ENCODE data around the gene MCRS1.

MCRS1 gene

DNA sequence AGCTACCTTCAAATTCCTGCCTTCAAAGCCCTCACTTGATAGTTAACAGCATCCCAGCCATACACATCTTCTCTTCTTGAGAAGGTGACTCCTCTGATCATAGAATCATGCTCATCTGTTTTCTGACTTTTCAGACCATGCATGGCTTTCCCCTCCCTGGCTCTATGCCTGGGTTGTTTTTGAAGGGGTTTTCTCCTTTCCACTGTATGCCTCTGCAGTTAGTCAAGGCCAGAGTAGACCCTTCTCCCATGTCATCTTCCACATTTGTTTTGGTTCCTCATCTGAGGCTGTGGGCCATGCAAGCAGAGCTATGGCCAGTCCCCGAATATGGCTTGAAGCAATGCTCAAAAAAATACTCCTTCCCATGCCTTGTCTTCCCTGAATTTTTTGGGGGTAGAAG, 14.3 kb upstream of the MCRS1 start:
- ChIA-PET CTCF (interaction anchor here (0.6 to 8.4 kb wide), 10 partner anchors 41 to 391 kb away, joined by 3 to 133 read pairs (median 8); partner anchors contain the start of genes PRPF40B and SPATS2), POLR2A (no interaction called here)
- Histone ChIP-seq H3K9me3 (ENCODE audit: control insufficient read depth, insufficient read depth, low read depth, low read length) (no peaks in the 10 kb centered on the region), H3K4me1 (ENCODE audit: control insufficient read depth, insufficient read depth, low read length) (no peaks in the 10 kb centered on the region), H3K27ac (ENCODE audit: extremely low read depth, low read depth, low read length) (no peak overlapping the region), H3K4me3 (ENCODE audit: low read depth, low read length) (no peak overlapping the region), H3K36me3 (ENCODE audit: control insufficient read depth in 2 of 2, insufficient read depth in 1 of 2, low read length in 2 of 2) (peaks cover 0 to 24% of the 10 kb centered on the region in 2 experiments; a peak in 2 of 3 replicates)
- TF ChIP-seq ZBTB17 (tag by site-specific recombination; IDR thresholded peaks at IDR 0.05) (no peak), ZNF24 (tag by site-specific recombination; IDR thresholded peaks at IDR 0.05) (no peak), GLI4 (tag by site-specific recombination; IDR thresholded peaks at IDR 0.05) (no peak), GLI2 (tag by site-specific recombination; IDR thresholded peaks at IDR 0.05; ENCODE audit: borderline replicate concordance, low read depth) (no peak), ZNF558 (tag by site-specific recombination; IDR thresholded peaks at IDR 0.05) (no peak), ZNF132 (tag by site-specific recombination; IDR thresholded peaks at IDR 0.05; ENCODE audit: borderline replicate concordance) (no peak), ZNF626 (tag by site-specific recombination; IDR thresholded peaks at IDR 0.05) (no peak), ZNF585B (tag by site-specific recombination; IDR thresholded peaks at IDR 0.05) (no peak), ZNF768 (tag by site-specific recombination; IDR thresholded peaks at IDR 0.05) (no peak), ZNF658 (tag by site-specific recombination; IDR thresholded peaks at IDR 0.05) (no peak), ZNF623 (tag by site-specific recombination; IDR thresholded peaks at IDR 0.05) (no peak), ZNF610 (tag by site-specific recombination; IDR thresholded peaks at IDR 0.05; ENCODE audit: borderline replicate concordance) (no peak), ZBTB8A (tag by site-specific recombination; IDR thresholded peaks at IDR 0.05) (no peak)
- TF ChIP-seq, protein P1, sequence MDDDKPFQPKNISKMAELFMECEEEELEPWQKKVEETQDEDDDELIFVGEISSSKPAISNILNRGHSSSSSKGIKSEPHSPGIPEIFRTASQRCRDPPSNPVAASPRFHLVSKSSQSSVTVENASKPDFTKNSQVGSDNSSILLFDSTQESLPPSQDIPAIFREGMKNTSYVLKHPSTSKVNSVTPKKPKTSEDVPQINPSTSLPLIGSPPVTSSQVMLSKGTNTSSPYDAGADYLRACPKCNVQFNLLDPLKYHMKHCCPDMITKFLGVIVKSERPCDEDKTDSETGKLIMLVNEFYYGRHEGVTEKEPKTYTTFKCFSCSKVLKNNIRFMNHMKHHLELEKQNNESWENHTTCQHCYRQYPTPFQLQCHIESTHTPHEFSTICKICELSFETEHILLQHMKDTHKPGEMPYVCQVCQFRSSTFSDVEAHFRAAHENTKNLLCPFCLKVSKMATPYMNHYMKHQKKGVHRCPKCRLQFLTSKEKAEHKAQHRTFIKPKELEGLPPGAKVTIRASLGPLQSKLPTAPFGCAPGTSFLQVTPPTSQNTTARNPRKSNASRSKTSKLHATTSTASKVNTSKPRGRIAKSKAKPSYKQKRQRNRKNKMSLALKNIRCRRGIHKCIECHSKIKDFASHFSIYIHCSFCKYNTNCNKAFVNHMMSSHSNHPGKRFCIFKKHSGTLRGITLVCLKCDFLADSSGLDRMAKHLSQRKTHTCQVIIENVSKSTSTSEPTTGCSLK (tag by site-specific recombination; IDR thresholded peaks at IDR 0.05) = no peak
- TF ChIP-seq, protein P2, sequence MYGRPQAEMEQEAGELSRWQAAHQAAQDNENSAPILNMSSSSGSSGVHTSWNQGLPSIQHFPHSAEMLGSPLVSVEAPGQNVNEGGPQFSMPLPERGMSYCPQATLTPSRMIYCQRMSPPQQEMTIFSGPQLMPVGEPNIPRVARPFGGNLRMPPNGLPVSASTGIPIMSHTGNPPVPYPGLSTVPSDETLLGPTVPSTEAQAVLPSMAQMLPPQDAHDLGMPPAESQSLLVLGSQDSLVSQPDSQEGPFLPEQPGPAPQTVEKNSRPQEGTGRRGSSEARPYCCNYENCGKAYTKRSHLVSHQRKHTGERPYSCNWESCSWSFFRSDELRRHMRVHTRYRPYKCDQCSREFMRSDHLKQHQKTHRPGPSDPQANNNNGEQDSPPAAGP (tag by site-specific recombination; IDR thresholded peaks at IDR 0.05) = no peak
- TF ChIP-seq, protein P3, sequence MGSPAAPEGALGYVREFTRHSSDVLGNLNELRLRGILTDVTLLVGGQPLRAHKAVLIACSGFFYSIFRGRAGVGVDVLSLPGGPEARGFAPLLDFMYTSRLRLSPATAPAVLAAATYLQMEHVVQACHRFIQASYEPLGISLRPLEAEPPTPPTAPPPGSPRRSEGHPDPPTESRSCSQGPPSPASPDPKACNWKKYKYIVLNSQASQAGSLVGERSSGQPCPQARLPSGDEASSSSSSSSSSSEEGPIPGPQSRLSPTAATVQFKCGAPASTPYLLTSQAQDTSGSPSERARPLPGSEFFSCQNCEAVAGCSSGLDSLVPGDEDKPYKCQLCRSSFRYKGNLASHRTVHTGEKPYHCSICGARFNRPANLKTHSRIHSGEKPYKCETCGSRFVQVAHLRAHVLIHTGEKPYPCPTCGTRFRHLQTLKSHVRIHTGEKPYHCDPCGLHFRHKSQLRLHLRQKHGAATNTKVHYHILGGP (tag by site-specific recombination; IDR thresholded peaks at IDR 0.05) = no peak

DNA sequence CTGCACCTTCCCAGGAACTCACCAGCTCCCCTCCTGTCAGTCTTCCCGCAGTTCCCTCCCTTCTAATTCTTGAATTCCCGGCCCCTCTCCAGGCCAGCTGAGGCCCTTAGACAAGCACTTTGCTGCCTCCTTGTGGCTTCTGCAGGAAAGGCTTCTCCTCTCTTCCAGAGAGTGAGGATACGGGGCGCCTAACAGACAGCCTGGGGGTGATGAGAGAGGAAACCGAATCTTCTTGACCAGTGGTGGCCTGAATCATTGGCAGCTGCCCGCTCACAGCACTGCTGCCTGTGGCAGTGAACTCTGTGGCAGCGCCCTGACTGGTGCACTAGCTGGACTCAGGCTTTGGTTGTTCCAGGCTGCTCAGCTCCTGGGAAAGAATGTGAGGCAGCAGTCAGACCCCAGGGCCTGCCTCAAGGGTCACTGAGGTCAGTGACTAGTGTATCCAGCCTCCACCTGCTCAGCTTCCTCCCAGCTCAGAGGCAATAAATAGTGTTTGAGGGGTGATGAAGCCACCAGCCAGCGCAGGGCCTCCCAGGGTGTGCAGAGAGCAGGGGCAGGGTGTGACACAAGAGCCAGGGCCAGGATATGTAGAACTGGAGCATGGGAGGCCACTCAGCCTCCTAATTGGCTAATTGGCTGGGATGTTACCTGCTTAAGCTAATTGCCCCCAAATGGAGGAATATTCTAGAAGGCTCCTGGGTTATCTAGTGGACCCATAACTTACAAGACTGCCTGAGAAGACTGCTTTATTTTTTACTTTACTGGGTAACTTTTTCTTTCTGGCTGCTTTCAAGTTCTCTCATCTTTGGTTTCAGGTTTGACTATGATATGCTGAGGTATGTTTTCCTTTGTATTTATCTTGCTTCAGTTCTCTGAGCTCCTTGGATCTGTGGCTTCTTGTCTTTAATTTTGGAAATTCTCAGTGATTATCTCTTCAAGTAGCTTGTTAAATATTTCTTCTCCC, 12.9 kb upstream of the MCRS1 start:
- ChIA-PET POLR2A (interaction anchor here (0.6 to 1.7 kb wide), 7 partner anchors 24 to 315 kb away, joined by 3 to 7 read pairs (median 5); partner anchors contain the start of genes SPATS2, TMBIM6 and TROAP), CTCF (interaction anchor here (0.6 to 8.4 kb wide), 64 partner anchors 8 to 341 kb away, joined by 3 to 133 read pairs (median 4); partner anchors contain the start of genes FAM186B, PRPF40B, SPATS2 and TROAP)
- Histone ChIP-seq H3K4me3 (ENCODE audit: low read depth, low read length) (no peak overlapping the region), H3K4me1 (ENCODE audit: control insufficient read depth, insufficient read depth, low read length) (no peaks in the 10 kb centered on the region), H3K36me3 (ENCODE audit: control insufficient read depth in 2 of 2, insufficient read depth in 1 of 2, low read length in 2 of 2) (peaks cover 0 to 16% of the 10 kb centered on the region in 2 experiments; a peak in 2 of 3 replicates), H3K9me3 (ENCODE audit: control insufficient read depth, insufficient read depth, low read depth, low read length) (no peaks in the 10 kb centered on the region), H3K27ac (ENCODE audit: extremely low read depth, low read depth, low read length) (no peak overlapping the region)
- TF ChIP-seq ZNF558 (tag by site-specific recombination; IDR thresholded peaks at IDR 0.05) (peak; percentile 68; the same call in 1 of the 2 replicates), IKZF3 (tag by site-specific recombination; IDR thresholded peaks at IDR 0.05) (peak; percentile 91), ZBTB17 (tag by site-specific recombination; IDR thresholded peaks at IDR 0.05) (0 out of 2 replicates have a peak, but pooled peaks have one; percentile 26), GLIS1 (tag by site-specific recombination; IDR thresholded peaks at IDR 0.05) (peak; percentile 85), ZNF366 (tag by site-specific recombination; conservative IDR thresholded peaks at IDR 0.05) (0 out of 2 replicates have a peak, but pooled peaks have one; percentile 36), ZNF2 (tag by site-specific recombination; IDR thresholded peaks at IDR 0.05) (0 out of 2 replicates have a peak, but pooled peaks have one; percentile 61)
- TF ChIP-seq, protein P2 (tag by site-specific recombination; IDR thresholded peaks at IDR 0.05) = 0 out of 2 replicates have a peak, but pooled peaks have one; percentile 29
- TF ChIP-seq, protein P4, sequence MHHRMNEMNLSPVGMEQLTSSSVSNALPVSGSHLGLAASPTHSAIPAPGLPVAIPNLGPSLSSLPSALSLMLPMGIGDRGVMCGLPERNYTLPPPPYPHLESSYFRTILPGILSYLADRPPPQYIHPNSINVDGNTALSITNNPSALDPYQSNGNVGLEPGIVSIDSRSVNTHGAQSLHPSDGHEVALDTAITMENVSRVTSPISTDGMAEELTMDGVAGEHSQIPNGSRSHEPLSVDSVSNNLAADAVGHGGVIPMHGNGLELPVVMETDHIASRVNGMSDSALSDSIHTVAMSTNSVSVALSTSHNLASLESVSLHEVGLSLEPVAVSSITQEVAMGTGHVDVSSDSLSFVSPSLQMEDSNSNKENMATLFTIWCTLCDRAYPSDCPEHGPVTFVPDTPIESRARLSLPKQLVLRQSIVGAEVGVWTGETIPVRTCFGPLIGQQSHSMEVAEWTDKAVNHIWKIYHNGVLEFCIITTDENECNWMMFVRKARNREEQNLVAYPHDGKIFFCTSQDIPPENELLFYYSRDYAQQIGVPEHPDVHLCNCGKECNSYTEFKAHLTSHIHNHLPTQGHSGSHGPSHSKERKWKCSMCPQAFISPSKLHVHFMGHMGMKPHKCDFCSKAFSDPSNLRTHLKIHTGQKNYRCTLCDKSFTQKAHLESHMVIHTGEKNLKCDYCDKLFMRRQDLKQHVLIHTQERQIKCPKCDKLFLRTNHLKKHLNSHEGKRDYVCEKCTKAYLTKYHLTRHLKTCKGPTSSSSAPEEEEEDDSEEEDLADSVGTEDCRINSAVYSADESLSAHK (tag by site-specific recombination; IDR thresholded peaks at IDR 0.05) = no peak
- TF ChIP-seq, protein P5, sequence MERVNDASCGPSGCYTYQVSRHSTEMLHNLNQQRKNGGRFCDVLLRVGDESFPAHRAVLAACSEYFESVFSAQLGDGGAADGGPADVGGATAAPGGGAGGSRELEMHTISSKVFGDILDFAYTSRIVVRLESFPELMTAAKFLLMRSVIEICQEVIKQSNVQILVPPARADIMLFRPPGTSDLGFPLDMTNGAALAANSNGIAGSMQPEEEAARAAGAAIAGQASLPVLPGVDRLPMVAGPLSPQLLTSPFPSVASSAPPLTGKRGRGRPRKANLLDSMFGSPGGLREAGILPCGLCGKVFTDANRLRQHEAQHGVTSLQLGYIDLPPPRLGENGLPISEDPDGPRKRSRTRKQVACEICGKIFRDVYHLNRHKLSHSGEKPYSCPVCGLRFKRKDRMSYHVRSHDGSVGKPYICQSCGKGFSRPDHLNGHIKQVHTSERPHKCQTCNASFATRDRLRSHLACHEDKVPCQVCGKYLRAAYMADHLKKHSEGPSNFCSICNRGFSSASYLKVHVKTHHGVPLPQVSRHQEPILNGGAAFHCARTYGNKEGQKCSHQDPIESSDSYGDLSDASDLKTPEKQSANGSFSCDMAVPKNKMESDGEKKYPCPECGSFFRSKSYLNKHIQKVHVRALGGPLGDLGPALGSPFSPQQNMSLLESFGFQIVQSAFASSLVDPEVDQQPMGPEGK (tag by site-specific recombination; IDR thresholded peaks at IDR 0.05) = peak; percentile 42; the same call in 1 of the 2 replicates
